Esophagus squamous epithelium (tissue), 5 donors: Measurements from ENCODE around the gene PRKCD. TPM values are rescaled to one million over a fixed set of nuclear protein-coding genes. Genes with fewer than 3 reads are reported as not detected.

ENCODE experiments used
- DNase-seq: peaks from one replicate; lab custom pipeline; 2025; lab: John Stamatoyannopoulos, UW
- H3K27ac ChIP-seq, 4 donors: fragments of 200-600 bp; sonication (generic); one replicate each; pipeline ENCODE4 v1.5.1; 2016 to 2019; ENCODE audit warnings: mild to moderate bottlenecking in 1 of 4
- H3K27me3 ChIP-seq, 4 donors: fragments of 200-600 bp; sonication (generic); 1 replicate in 3 of 4; 2 replicates in 1 of 4; pipeline versions ENCODE4 v1.5.1 to v1.6.0; 2017 to 2021; ENCODE audit warnings: antibody characterized with exemption in 1 of 4
- H3K36me3 ChIP-seq, 3 donors: fragments of 200-600 bp; sonication (generic); one replicate each; pipeline ENCODE4 v1.5.1; 2016 to 2019
- H3K4me1 ChIP-seq, 3 donors: fragments of 200-600 bp; sonication (generic); one replicate each; pipeline ENCODE4 v1.5.1; 2017 to 2019
- H3K4me3 ChIP-seq, 4 donors: fragments of 200-600 bp; sonication (generic); 1 replicate in 3 of 4; 2 replicates in 1 of 4; pipeline ENCODE4 v1.5.1; 2016 to 2019; ENCODE audit warnings: mild to moderate bottlenecking in 2 of 4, moderate library complexity in 1 of 4
- H3K9me3 ChIP-seq, 3 donors: fragments of 200-600 bp; sonication (generic); one replicate each; pipeline ENCODE4 v1.5.1; 2016 to 2019
- CTCF ChIP-seq, 6 experiments: fragments of 450-650 bp in 4 of 6; fragments of 200-600 bp in 2 of 6; sonication (generic) in 2 of 6; IDR thresholded peaks; one replicate each; pipeline ENCODE4 v1.5.1; 2016 to 2019; ENCODE audit warnings: antibody characterized with exemption in 6 of 6, mild to moderate bottlenecking in 4 of 6, moderate library complexity in 4 of 6
- POLR2A ChIP-seq, 4 donors: fragments of 450-650 bp; IDR thresholded peaks; one replicate each; pipeline ENCODE4 v1.6.1; 2017; ENCODE audit warnings: antibody characterized with exemption in 4 of 4, mild to moderate bottlenecking in 4 of 4, moderate library complexity in 3 of 4
- WGBS, 2 donors: methylation state at CpG; one replicate each; pipeline ENCODE4 v1.1.5; 2018; 5-methylcytosine and 5-hydroxymethylcytosine counted together
- intact Hi-C: fragments of 100-400 bp; cut with DNase I; formaldehyde crosslinking; loops from one replicate; pipeline ENCODE4 v1.15.0; 2022
- total RNA-seq, 4 donors: library from RNA; depleted of rRNA; stranded (reverse); fragments of >200 nt; gene quantifications; one replicate each; pipeline ENCODE4 v1.1.0, GENCODE V29; 2016
- donor health status: DM: yes; HTN: yes; CAD: no.

PRKCD gene
- total RNA-seq, 4 donors from 2014 or later = 8.8 to 21.5 (median 20.1) TPM

GRCh38 chr3:53238051-53238850, 77.2 kb downstream of the PRKCD start:
- Histone ChIP-seq H3K27ac (peak overlapping the region; percentile 35 to 84 (median 74)), H3K4me1 (peaks cover 51 to 80% (median 53%) of the 10 kb centered on the region in 3 donors), H3K36me3 (peaks cover 52 to 94% (median 56%) of the 10 kb centered on the region in 3 donors), H3K4me3 (no peak overlapping the region), H3K27me3 (no peaks in the 10 kb centered on the region), H3K9me3 (no peaks in the 10 kb centered on the region)
- TF ChIP-seq POLR2A (IDR thresholded peaks at IDR 0.05) = no peak
- no peak for TF ChIP-seq CTCF (IDR thresholded peaks at IDR 0.05)
- no peak for DNase-seq
- intact Hi-C loops = no loop called here
- WGBS, 2 donors = 32 to 71% methylated on average over 2 to 4 of the region's 6 CpGs

- peaks cover 47 to 90% (median 51%) of the 10 kb centered on the region in 3 donors for H3K36me3 ChIP-seq
- TF ChIP-seq POLR2A (IDR thresholded peaks at IDR 0.05) = no peak
- no peak for TF ChIP-seq CTCF (IDR thresholded peaks at IDR 0.05)
- no peaks in the 10 kb centered on the region for H3K27me3 ChIP-seq
- H3K9me3 ChIP-seq = no peaks in the 10 kb centered on the region
- peak overlapping the region; percentile 35 to 84 (median 74) for H3K27ac ChIP-seq
- WGBS, 2 donors = 52 to 69% methylated on average over 4 of the region's 4 CpGs
- H3K4me3 ChIP-seq = no peak overlapping the region
- DNase-seq = no peak
- peaks cover 57 to 86% (median 60%) of the 10 kb centered on the region in 3 donors for H3K4me1 ChIP-seq
- intact Hi-C loops = no loop called here
These were observed 77.9 kb downstream of the PRKCD start for GRCh38 chr3:53238886-53239285.

- WGBS, 2 donors = 70 to 75% methylated on average over 1 to 5 of the region's 5 CpGs
- intact Hi-C loops = no loop called here
These were observed 78.8 kb downstream of the PRKCD start for GRCh38 chr3:53239800-53240199.

GRCh38 chr3:53240989-53241972, 80.3 kb downstream of the PRKCD start:
- Histone ChIP-seq H3K9me3 (no peaks in the 10 kb centered on the region), H3K4me3 (no peak overlapping the region), H3K27me3 (no peaks in the 10 kb centered on the region), H3K4me1 (peaks cover 60 to 100% (median 67%) of the 10 kb centered on the region in 3 donors), H3K36me3 (peaks cover 29 to 82% (median 31%) of the 10 kb centered on the region in 3 donors), H3K27ac (peak overlapping the region; percentile 15 to 84 (median 56))
- TF ChIP-seq POLR2A (IDR thresholded peaks at IDR 0.05) (no peak), CTCF (IDR thresholded peaks at IDR 0.05) (no peak)
- no peak for DNase-seq
- intact Hi-C loops = no loop called here
- WGBS, 2 donors = 80 to 100% methylated on average over 1 to 2 of the region's 28 CpGs

More at GRCh38 chr3:53239800-53240199, 78.8 kb downstream of the PRKCD start:
- H3K9me3 ChIP-seq = no peaks in the 10 kb centered on the region
- TF ChIP-seq POLR2A (IDR thresholded peaks at IDR 0.05) (no peak), CTCF (IDR thresholded peaks at IDR 0.05) (no peak)
- H3K4me1 ChIP-seq = peaks cover 65 to 96% (median 69%) of the 10 kb centered on the region in 3 donors
- H3K36me3 ChIP-seq = peaks cover 37 to 87% (median 42%) of the 10 kb centered on the region in 3 donors
- H3K4me3 ChIP-seq = no peak overlapping the region
- peak overlapping the region; percentile 1 to 84 (median 18) for H3K27ac ChIP-seq
- DNase-seq = no peak
- no peaks in the 10 kb centered on the region for H3K27me3 ChIP-seq
